CD4-positive, alpha-beta memory T cell (primary cell): ENCODE data around the gene DNAL1. TPM values are rescaled to one million over a fixed set of nuclear protein-coding genes. Genes with fewer than 3 reads are reported as not detected.

Experiments used
- CTCF ChIA-PET: fragments of 350-600 bp; sonication (Branson Sonifier 250); formaldehyde crosslinking; loops from one replicate; lab custom pipeline; 2021; ENCODE audit warnings: inconsistent platforms; ENCODE audit not compliant: partially characterized antibody; lab: Charles Lee
- POLR2A ChIA-PET: fragments of 350-600 bp; sonication (Branson Sonifier 250); formaldehyde crosslinking; loops from one replicate; lab custom pipeline; 2021; ENCODE audit not compliant: partially characterized antibody; lab: Charles Lee
- DNase-seq, 5 donors: peaks; one replicate each; pipeline versions ENCODE4 v3.0.0 to v3.0.0-alpha.2; 2020 to 2022; ENCODE audit warnings: mixed read lengths in 1 of 5
- H3K27ac ChIP-seq: one replicate; pipeline ENCODE4 v1.7.0; 2013; ENCODE audit warnings: low read depth, low read length
- H3K27me3 ChIP-seq: 2 replicates; pipeline ENCODE4 v1.7.0; 2013; ENCODE audit warnings: mild to moderate bottlenecking, low read length, moderate library complexity; ENCODE audit not compliant: insufficient read depth
- H3K36me3 ChIP-seq: 2 replicates; pipeline ENCODE4 v1.7.0; 2013; ENCODE audit warnings: mild to moderate bottlenecking, low read length, moderate library complexity; ENCODE audit not compliant: insufficient read depth
- H3K4me1 ChIP-seq: 2 replicates; pipeline ENCODE4 v1.7.0; 2013; ENCODE audit warnings: mild to moderate bottlenecking, low read length, moderate library complexity; ENCODE audit not compliant: insufficient read depth
- H3K4me3 ChIP-seq, 2 donors: one replicate each; pipeline ENCODE4 v1.7.0; 2013; ENCODE audit warnings: low read length in 2 of 2, mild to moderate bottlenecking in 1 of 2
- H3K9me3 ChIP-seq, 2 donors: one replicate each; pipeline ENCODE4 v1.7.0; 2013; ENCODE audit warnings: low read length in 2 of 2, control low read depth in 1 of 2; ENCODE audit not compliant: control insufficient read depth in 1 of 2
- H3K27ac Mint-ChIP-seq, 7 donors: one replicate each; pipeline ENCODE4 v1.8.0; 2020 to 2021; ENCODE audit warnings: mixed read lengths in 7 of 7, mild to moderate bottlenecking in 6 of 7, inconsistent platforms in 3 of 7, moderate library complexity in 3 of 7
- H3K27me3 Mint-ChIP-seq, 2 donors: one replicate each; pipeline ENCODE4 v1.8.0; 2020 to 2021; ENCODE audit warnings: mixed read lengths in 2 of 2
- H3K36me3 Mint-ChIP-seq, 2 donors: one replicate each; pipeline ENCODE4 v1.8.0; 2020 to 2021; ENCODE audit warnings: mixed read lengths in 2 of 2, inconsistent platforms in 1 of 2, mild to moderate bottlenecking in 1 of 2
- H3K4me1 Mint-ChIP-seq, 4 donors: one replicate each; pipeline ENCODE4 v1.8.0; 2020 to 2021; ENCODE audit warnings: mixed read lengths in 4 of 4, mild to moderate bottlenecking in 1 of 4
- H3K4me3 Mint-ChIP-seq, 8 donors: one replicate each; pipeline ENCODE4 v1.8.0; 2020 to 2021; ENCODE audit warnings: mixed read lengths in 8 of 8, mild to moderate bottlenecking in 7 of 8, moderate library complexity in 6 of 8, inconsistent platforms in 3 of 8
- H3K9me3 Mint-ChIP-seq, 8 donors: one replicate each; pipeline ENCODE4 v1.8.0; 2020 to 2021; ENCODE audit warnings: mixed read lengths in 8 of 8, mild to moderate bottlenecking in 5 of 8, inconsistent platforms in 3 of 8, moderate library complexity in 1 of 8
- intact Hi-C: fragments of 100-400 bp; cut with micrococcal nuclease; formaldehyde crosslinking; loops from one replicate; pipeline ENCODE4 v1.15.1; 2023
- polyA plus RNA-seq, 2 donors: library from polyadenylated mRNA; unstranded; fragments of 300-500 nt; fragmentation: Illumina TruSeq; gene quantifications; one replicate each; pipeline ENCODE4 v1.2.3, GENCODE V29; 2021
- total RNA-seq, 2 experiments: library from RNA; stranded (reverse); gene quantifications; one replicate each; pipeline ENCODE4 v1.2.3, GENCODE V29; 2021

Gene DNAL1
- total and polyA plus RNA-seq, 4 experiments from 2014 or later = 5.4 to 8.6 (median 8.1) TPM

DNA sequence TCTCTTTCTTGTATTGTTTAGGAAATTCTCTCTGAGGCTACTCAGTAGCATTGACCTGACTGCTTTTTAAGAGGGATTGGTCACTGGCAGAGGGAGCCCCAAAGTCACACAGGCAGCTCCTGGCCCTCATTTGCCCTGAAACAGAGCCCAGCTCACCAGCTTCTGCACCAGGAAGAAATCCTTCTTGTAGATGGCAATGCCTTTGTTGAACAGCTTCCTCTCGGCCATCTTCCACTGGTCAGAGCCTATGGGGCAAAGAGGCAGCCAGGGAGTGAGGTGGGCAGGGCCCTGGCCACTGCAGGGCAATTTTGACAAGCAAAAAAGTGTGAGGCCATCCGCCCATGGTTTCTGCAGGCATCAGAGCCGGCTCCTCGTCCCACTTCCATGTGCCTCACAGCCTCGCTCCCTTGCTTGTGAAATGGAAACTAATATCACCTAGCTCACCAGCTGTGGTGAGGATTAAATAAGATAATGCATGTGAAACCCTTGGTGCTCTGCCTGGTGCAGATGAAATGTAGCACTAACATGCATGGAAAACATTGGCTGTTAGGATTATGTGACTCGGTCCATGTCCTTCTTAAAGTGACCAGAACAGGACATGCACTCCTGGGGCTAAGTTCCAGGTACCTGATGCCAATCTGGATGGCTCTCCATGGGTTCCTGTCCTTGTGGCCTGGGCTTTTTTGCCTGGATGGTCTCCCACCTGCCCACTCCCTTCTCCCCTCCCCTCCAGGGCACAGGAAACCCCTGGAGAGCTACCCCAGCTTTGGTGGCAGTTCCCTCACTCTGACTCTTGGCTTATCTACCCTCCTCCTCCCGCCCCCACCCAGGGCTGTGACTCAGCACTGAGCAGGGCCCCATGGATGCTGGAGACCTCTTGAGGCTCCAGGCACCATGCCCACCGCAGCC, 80.6 kb downstream of the DNAL1 start:
- no peak for DNase-seq

DNA sequence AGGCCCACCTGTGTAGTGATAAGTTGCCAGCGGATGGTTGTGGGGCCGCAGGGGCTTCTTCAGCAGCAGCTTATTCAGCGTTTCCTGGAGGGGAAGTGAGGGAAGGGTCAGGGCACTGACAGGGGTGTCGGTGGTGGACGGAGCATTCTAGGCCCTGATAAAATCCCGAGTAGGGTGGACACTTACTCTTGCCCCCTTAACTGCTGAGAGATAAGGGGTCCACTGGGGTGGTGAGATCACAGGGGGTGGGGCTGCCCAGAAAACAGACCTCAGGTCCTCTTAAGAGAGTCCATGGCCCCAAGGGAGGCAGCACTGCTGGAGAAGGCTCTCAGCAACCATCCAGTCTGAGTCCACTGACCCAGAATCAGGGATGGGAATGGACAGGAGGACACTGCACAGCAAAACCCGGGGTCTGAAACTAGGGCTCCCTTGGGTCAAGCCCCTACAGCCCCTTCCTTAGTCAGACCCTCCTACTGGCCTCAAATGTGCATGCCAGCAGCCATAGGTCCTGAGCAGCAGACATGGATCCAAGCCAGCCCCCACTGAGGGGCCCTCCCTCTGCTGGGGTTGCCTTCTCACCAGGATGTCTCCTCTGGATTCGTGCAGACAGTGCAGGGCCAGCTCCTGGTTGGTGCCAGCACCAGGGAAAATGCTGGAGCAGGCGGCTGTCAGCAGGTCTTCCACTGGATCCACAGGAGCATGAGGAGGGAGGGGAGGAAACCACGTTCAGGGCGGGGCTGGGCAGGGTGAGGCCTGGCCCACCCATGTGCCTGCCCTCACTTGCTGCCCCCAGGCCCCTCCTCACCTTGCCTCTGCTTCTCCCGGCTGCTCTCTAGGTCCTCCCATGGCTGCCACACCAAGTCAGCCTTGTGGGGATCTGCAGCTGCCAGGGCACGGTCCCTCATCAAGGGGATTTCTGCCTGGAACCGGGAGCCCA, 81.5 kb downstream of the DNAL1 start:
- Mint-ChIP-seq H3K4me3 (peak overlapping the region in 1 of 8 donors; percentile 20), H3K36me3 (peaks cover 39 to 79% of the 10 kb centered on the region in 2 donors), H3K27me3 (no peaks in the 10 kb centered on the region), H3K9me3 (no peaks in the 10 kb centered on the region), H3K4me1 (peaks cover 14 to 43% (median 26%) of the 10 kb centered on the region in 4 donors), H3K27ac (peak overlapping the region; percentile 29 to 84 (median 52))
- H3K27me3 ChIP-seq = no peaks in the 10 kb centered on the region
- no peaks in the 10 kb centered on the region for H3K9me3 ChIP-seq
- no peak for DNase-seq
- intact Hi-C loops = no loop called here
- peaks cover 52% of the 10 kb centered on the region for H3K4me1 ChIP-seq
- H3K36me3 ChIP-seq = peaks cover 85% of the 10 kb centered on the region
- ChIA-PET POLR2A (interaction anchor here (1.0 to 7.8 kb wide), 7 partner anchors 12 to 100 kb away, joined by 3 to 62 read pairs (median 3); partner anchors contain the start of gene PNMA1), CTCF (interaction anchor here (3.6 to 11.0 kb wide), 4 partner anchors 16 to 100 kb away, joined by 40 to 272 read pairs (median 148); a partner anchor contains a TSS)
- no peak overlapping the region for H3K4me3 ChIP-seq
- peak overlapping the region; percentile 17 for H3K27ac ChIP-seq

More for the DNA sequence above, 80.6 kb downstream of the DNAL1 start:
- Mint-ChIP-seq H3K36me3 (peaks cover 42 to 79% of the 10 kb centered on the region in 2 donors), H3K4me1 (peaks cover 14 to 41% (median 26%) of the 10 kb centered on the region in 4 donors), H3K27ac (peak overlapping the region; percentile 37 to 88 (median 59)), H3K27me3 (no peaks in the 10 kb centered on the region), H3K4me3 (peak overlapping the region in 1 of 8 donors; percentile 20), H3K9me3 (no peaks in the 10 kb centered on the region)
- peak overlapping the region; percentile 17 for H3K27ac ChIP-seq
- ChIA-PET CTCF (interaction anchor here (11.0 kb wide), 1 partner anchor 101 kb away, joined by 272 read pairs; no protein-coding TSS in a partner anchor), POLR2A (interaction anchor here (1.0 to 7.8 kb wide), 6 partner anchors 12 to 101 kb away, joined by 3 to 62 read pairs (median 4); partner anchors contain the start of gene PNMA1)
- no peaks in the 10 kb centered on the region for H3K9me3 ChIP-seq
- intact Hi-C loops = no loop called here
- peaks cover 86% of the 10 kb centered on the region for H3K36me3 ChIP-seq
- peaks cover 52% of the 10 kb centered on the region for H3K4me1 ChIP-seq
- H3K27me3 ChIP-seq = no peaks in the 10 kb centered on the region
- no peak overlapping the region for H3K4me3 ChIP-seq

DNA sequence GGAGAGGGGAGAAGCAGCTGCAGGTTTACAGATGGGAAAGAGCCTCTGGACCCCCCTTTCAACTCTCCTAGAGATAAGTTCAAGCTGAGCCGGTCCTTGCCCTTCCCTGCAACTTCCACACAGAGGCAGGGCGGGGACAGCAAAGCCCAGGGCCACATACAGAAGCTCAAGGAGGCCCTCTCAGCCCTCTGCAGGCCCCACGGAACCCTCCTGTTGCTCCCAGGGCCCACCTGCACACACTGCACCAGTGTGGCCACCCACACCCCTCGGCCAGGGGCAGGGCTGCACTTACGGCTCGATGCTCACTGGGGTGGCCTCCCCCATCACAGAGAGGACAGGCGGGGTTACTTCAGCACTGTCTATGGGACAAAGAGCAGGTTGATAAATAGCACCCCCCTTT, 82.4 kb downstream of the DNAL1 start:
- H3K9me3 Mint-ChIP-seq = no peaks in the 10 kb centered on the region
- Histone ChIP-seq H3K27me3 (no peaks in the 10 kb centered on the region), H3K27ac (peak overlapping the region; percentile 17), H3K4me1 (peaks cover 54% of the 10 kb centered on the region), H3K36me3 (peaks cover 81% of the 10 kb centered on the region), H3K4me3 (no peak overlapping the region), H3K9me3 (no peaks in the 10 kb centered on the region)
- H3K36me3 Mint-ChIP-seq = peaks cover 35 to 77% of the 10 kb centered on the region in 2 donors
- peaks cover 18 to 46% (median 29%) of the 10 kb centered on the region in 4 donors for H3K4me1 Mint-ChIP-seq
- ChIA-PET CTCF (interaction anchor here (1.0 to 11.0 kb wide), 11 partner anchors 11 to 143 kb away, joined by 4 to 272 read pairs (median 25); a partner anchor contains a TSS), POLR2A (interaction anchor here (1.1 to 7.8 kb wide), 5 partner anchors 13 to 60 kb away, joined by 3 to 62 read pairs (median 27); partner anchors contain the start of gene PNMA1)
- no peak overlapping the region for H3K4me3 Mint-ChIP-seq
- intact Hi-C loops = no loop called here
- H3K27me3 Mint-ChIP-seq = no peaks in the 10 kb centered on the region
- peak overlapping the region; percentile 29 to 83 (median 52) for H3K27ac Mint-ChIP-seq
- DNase-seq = no peak

- POLR2A ChIA-PET = interaction anchor here (0.8 to 7.8 kb wide), 14 partner anchors 12 to 97 kb away, joined by 3 to 62 read pairs (median 5); partner anchors contain the start of gene PNMA1
- no peaks in the 10 kb centered on the region for H3K9me3 Mint-ChIP-seq
- H3K9me3 ChIP-seq = no peaks in the 10 kb centered on the region
- peaks cover 43% of the 10 kb centered on the region for H3K4me1 ChIP-seq
- peak overlapping the region; percentile 19 to 94 (median 84) for H3K27ac Mint-ChIP-seq
- peaks cover 12 to 40% (median 23%) of the 10 kb centered on the region in 4 donors for H3K4me1 Mint-ChIP-seq
- CTCF ChIA-PET = interaction anchor here (0.6 to 11.0 kb wide), 30 partner anchors 9 to 312 kb away, joined by 3 to 272 read pairs (median 4); a partner anchor contains a TSS
- H3K4me3 Mint-ChIP-seq = no peak overlapping the region
- no peaks in the 10 kb centered on the region for H3K27me3 Mint-ChIP-seq
- H3K4me3 ChIP-seq = no peak overlapping the region
- DNase-seq = peak; percentile 75 to 84 (median 80)
- peaks cover 70% of the 10 kb centered on the region for H3K36me3 ChIP-seq
- H3K27me3 ChIP-seq = no peaks in the 10 kb centered on the region
- intact Hi-C loops = loop anchor here (1.0 to 2.0 kb wide), 5 partner anchors 14 to 96 kb away; no protein-coding TSS in a partner anchor
- H3K36me3 Mint-ChIP-seq = peaks cover 23 to 65% of the 10 kb centered on the region in 2 donors
- peak overlapping the region; percentile 28 for H3K27ac ChIP-seq
Observed at GRCh38 chr14:73728717-73729330, 84.0 kb downstream of the DNAL1 start.

- DNase-seq = peak in 1 of 5 donors; percentile 36
- POLR2A ChIA-PET = interaction anchor here (0.9 to 7.8 kb wide), 11 partner anchors 13 to 96 kb away, joined by 3 to 62 read pairs (median 5); a partner anchor contains a TSS
- peak overlapping the region; percentile 19 to 94 (median 74) for H3K27ac Mint-ChIP-seq
- H3K4me1 ChIP-seq = peaks cover 34% of the 10 kb centered on the region
- intact Hi-C loops = loop anchor here (2.0 kb wide), 1 partner anchor 13 kb away; no protein-coding TSS in a partner anchor
- peaks cover 25 to 64% of the 10 kb centered on the region in 2 donors for H3K36me3 Mint-ChIP-seq
- H3K27ac ChIP-seq = no peak overlapping the region
- no peak overlapping the region for H3K4me3 ChIP-seq
- no peaks in the 10 kb centered on the region for H3K9me3 Mint-ChIP-seq
- CTCF ChIA-PET = interaction anchor here (0.7 to 11.0 kb wide), 24 partner anchors 10 to 311 kb away, joined by 3 to 272 read pairs (median 10); partner anchors contain the start of gene PTGR2
- H3K27me3 ChIP-seq = no peaks in the 10 kb centered on the region
- H3K27me3 Mint-ChIP-seq = no peaks in the 10 kb centered on the region
- peaks cover 67% of the 10 kb centered on the region for H3K36me3 ChIP-seq
- peaks cover 12 to 36% (median 19%) of the 10 kb centered on the region in 4 donors for H3K4me1 Mint-ChIP-seq
- H3K9me3 ChIP-seq = no peaks in the 10 kb centered on the region
- H3K4me3 Mint-ChIP-seq = no peak overlapping the region
Observed at GRCh38 chr14:73729556-73730265, 84.9 kb downstream of the DNAL1 start.
